Fibroblast of peridontal ligament (primary cell): ENCODE measurements around the gene CPA5.

ENCODE experiments used
- DNase-seq: peaks from one replicate; pipeline ENCODE4 v3.0.0-alpha.2; 2010; ENCODE audit errors: extremely low read depth

Gene CPA5

DNA sequence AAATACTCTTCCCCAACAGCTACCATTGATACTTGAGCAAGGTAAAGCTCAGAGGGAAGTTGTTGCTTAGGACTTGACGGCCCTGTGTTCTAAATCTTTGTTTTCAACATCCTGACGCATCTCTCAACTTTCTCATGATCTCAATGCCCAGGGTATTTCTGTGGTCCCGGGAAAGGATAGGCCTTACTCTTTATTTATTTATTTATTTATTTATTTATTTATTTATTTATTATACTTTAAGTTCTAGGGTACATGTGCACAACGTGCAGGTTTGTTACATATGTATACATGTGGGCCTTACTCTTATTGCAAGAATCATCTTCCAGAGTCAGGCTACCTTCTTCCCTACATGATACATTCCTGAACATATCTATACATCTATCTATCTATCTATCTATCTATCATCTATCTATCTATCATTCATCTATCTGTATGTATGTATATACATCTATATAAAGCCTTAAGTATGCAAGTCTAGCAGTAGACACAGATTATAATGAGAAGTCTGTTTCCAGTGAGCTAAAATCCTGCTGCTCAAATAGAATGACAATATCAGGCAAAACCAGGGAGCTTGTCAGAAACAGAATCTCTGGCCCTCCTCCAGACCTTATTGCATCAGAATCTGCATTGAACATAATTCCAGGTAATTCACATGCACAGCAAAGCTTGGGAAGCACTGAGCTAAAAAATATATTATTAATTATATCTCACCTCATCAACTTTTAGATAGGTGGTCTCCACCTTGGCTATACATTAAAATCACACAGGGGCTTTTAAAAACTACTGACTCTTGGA lies 12.2 kb upstream of the CPA5 start:
- DNase-seq: no peak

DNA sequence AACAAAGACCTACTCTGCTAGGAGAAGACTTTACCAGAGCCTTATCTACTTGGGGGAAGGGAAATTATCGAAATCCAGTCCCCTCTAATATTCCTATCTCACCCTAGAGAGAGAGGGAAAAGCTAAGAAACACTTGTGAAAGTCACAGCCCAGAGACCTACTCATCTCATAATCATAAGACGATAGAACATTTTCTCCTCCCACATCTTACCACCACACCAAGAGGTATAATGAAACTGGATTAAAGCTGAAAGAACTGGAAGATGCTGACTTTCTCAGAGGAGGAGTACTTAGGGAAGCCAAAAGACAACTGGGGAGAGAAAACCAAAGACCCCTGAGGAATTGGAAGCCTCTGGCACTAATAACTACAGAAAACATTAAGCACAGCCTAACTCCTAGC lies 10.8 kb upstream of the CPA5 start:
- DNase-seq: no peak

DNA sequence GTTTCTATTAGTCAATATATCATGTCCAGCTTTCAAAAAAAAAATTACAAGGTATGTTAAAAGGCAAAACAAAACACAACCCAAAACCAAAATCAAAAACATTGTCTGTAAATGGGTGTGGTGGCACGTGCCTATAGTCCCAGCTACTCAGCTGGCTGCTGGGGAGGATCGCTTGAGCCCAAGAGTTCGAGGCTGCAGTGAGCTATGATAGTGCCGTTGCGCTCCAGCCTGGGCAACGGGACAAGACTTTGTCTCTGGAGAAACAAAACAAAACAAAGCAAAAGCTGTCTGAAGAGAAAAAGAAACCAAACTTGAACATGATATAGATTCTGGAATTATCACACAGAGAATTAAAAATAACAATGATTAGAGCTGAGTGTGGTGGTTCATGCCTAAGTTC lies 10.3 kb upstream of the CPA5 start:
- peak; percentile 72 for DNase-seq

DNA sequence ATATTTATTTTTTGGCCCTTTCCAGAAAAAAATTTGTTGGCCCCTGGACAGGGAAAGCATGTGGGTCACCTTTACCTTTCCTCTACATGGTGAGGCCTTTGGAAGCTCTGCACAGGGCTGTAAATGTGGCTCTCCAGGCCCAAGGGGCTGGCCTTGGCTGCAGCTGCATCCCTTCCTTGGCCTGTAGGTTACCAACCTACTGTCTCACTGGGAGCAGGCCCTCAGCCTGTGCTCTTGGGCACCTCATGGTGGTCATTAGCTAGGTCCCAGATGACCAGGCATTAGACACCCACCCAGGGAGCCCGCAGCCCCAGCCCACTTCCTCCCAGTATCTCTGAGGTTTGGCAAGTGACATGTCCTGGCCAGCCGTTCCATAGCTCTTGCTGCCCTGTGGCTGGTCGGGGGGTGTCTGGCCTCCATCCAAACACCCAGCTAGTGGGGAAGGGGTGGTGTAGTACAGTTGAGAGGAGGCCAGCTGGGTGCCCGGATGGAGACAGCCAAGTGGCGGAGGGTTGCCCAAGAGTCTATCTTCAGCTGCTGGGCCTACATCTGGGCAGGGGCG lies 7.1 kb upstream of the CPA5 start:
- no peak for DNase-seq

- no peak for DNase-seq
These were observed 6.4 kb upstream of the CPA5 start for GRCh38 chr7:130338233-130338632.

DNA sequence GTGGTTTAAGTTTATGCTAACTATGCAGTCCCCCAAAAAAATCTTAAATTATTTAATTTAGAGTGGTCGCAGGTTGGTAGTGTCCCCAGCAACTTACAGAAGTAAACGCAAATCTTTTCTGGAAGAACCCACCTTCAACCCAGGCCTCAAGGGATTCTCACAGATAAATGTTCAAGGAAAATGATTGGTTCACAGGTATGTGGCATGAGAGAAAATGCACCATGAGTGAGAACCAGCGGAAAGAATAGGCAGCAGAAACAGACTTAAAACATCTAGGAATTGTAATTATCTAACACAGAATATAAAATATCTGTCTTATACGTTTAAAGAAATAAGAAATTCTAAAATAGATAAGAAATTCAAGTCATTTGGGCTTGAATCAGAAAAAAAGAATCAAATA lies 2.7 kb upstream of the CPA5 start:
- no peak for DNase-seq

DNA sequence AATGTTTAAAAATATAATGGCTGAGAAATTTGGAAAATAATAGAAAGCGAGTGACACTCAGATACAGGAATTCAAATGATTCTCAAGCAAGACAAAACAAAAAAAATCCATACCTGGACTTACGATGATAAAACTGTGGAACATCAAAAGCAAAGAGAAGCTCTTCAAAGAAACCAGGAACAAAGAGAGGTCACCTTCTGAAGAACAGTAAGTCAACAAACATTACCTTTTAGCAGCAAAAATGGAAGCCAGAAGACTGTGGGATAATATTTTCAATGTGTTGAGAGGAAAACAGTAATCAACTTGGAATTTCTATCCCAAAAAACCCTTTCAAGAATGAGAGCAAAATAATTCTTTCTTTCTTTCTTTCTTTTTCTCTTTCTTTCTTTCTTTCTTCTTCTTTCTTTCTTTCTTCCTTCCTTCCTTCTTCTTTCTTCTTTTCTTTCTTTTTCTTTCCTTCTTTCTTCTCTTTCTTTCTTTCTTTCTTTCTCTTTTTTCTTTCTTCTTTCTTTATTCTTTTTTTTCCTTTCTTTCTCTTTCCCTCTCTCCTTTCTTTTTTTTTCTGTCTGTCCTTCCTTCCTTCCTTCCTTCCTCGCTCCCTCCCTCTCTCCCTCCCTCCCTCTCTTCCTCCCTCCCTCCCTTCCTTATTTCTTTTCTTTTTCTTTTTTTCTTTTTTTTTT lies 1.8 kb upstream of the CPA5 start:
- no peak for DNase-seq

DNA sequence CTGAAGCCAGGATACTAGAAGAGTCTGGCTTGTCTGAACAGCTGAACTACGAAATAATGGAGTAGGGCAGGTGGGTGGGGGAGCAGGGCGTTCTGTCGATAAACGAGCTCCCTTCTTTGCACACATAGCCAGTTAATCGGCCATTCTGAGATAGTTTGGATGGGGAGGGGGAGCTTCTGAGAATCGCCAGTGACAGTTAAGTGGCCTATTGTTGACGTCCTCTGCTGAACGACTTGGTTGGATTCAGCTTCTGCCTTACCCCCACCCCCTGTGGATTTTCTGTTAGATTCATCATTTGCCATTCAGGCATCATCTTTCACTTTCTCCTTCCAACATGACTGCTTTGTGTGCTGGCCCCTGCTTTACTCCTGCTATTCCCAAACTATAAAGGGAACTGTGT lies 520 bp downstream of the CPA5 start:
- no peak for DNase-seq

DNA sequence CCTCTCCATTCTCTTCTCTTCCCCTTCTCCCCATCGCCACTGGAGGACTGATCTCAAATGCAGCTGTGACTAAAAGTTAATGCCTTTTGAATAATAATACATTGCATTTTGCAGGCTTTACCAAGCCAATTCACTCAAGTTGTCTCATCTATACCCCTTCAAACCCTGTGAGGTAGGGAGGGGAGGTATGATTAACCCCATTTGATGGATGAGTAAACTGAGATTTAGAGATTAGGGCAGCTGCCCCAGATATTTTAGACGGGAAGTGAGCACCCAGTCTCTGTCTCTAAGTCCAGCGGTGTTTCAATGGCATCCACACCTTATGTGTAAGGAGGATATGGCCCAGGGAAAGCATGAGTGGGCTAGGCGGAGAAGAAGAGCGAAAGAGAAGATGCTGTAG lies 1.1 kb downstream of the CPA5 start:
- no peak for DNase-seq

DNA sequence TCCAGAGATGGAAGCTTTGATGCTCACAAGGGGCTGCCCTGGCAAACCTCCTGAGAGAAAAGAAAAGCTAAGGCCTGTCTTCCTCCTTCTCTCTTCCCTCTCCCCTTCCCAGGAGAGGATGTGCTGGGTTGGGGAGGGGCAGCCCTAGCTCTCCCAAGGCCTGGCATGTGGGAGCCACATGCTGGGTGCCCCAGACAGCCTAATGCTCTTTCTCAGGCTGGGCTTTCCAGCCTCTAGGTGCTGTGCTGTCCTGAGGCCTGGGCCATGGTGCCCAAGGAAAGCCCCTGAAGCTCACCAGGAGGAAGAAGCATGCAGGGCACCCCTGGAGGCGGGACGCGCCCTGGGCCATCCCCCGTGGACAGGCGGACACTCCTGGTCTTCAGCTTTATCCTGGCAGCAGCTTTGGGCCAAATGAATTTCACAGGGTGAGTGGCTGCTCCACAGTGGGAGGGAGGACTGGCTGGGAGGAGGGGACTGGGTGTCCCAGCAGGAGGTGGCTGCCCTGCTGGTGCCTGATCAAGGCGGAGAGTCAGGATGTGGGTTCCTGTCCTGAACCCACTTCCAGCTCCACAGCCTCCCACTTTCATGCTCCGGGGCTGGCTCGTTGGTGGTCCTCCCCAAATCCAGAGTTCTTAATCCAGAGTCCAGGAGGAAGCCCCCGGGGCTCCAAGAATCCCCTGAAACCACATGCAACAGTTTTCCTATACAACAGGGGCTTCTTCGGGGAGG lies 1.7 kb downstream of the CPA5 start:
- DNase-seq: no peak

- no peak for DNase-seq
These were observed 2.3 kb downstream of the CPA5 start for GRCh38 chr7:130346941-130347340.

GRCh38 chr7:130349911-130350782 lies 5.5 kb downstream of the CPA5 start:
- DNase-seq: no peak

DNA sequence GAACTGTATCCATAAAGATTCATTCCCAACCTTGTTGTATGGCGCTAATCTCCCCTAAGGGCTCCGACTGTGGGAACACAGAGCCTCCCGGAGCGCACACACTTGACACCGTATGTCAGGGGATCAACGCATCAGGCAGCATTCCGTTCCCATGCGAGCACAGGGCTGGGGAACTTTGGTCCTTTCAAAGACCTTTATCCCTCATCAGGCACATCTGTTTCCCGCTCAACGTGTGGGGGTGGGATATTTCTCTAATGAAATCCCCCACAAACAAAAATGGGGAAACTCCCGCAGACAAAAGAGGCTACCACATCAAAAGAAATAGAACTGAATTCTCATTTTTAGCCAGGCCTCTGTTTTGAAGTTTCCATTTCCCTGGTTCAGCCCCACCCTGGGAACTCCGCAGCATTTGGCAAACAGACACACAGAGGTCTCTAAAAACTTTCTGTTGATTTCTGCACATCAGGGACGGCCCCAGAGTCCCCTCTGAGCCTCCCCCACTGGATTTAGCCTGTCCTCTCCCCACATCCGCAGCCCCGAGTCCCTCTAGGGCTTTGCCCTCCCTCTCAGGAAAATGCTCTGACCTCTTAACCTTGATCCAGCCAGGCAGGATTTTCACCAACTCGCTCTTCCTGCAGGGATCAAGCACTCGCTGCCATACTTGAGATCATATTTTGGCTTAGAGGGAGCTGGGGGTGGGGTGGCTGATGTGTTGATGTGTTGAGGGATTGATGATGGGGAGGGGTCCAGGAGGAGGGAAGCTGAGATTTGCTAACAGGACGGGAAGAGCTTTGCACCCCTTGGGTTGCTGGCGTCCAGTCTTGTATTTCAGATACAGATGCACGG lies 6.6 kb downstream of the CPA5 start:
- DNase-seq: no peak

- DNase-seq: no peak
These were observed 7.1 kb downstream of the CPA5 start for GRCh38 chr7:130351791-130352090.

- peak; percentile 76 for DNase-seq
These were observed 7.8 kb downstream of the CPA5 start for GRCh38 chr7:130352194-130353074.

DNA sequence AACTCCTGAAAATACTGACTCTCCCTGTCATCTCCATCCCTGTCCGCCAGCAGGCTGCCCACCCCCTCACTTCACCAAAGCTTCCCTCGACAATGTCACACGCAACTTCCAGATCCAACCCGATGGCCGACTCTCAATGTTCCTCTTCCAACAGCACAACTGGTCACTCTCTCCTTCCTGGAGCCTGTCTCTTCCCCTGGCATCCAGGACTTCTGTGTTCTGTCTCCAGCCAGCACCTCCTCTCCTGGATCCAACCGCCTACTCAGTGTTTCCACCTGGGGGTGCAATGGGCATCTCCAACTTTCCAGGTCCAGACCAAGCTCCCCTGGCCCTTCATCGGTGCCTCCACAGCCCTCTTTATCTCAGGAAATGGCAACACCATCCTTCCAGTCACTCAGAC lies 8.6 kb downstream of the CPA5 start:
- DNase-seq: no peak

- DNase-seq: peak; percentile 93
These were observed 11.7 kb downstream of the CPA5 start for GRCh38 chr7:130356121-130356875.

DNA sequence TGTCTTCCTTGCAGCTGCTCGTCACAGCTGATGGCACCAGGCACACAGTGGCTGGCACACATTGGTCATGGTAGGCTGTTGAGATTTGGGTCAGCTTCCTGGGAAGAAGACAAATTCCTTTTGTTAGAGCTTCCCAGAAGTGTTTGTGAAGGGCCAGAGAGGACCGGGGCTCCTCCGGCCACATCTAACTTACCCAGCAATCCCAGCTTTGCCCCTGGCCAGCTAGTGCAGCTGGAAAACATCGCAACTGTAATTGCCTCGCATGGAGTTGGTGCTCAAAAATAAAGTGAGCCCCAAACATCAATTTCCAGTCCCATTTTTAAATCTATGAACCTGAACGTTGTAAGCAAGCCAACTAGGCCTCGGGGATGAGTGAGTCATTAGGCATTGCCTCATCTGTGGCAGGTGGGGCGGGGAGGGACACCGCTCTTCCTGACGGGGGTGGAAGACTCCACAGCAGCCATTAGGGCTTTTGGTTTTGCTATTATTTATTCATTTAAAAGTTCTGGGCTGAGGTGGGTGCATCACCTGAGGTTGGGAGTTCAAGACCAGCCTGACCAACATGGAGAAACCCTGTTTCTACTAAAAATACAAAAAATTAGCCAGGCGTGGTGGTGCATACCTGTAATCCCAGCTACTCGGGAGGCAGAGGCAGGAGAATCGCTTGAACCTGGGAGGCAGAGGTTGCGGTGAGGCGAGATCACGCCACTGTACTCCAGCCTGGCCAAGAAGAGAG lies 12.4 kb downstream of the CPA5 start:
- DNase-seq: peak; percentile 59
